ENCODE measurements around the gene MYOC.

DNA sequence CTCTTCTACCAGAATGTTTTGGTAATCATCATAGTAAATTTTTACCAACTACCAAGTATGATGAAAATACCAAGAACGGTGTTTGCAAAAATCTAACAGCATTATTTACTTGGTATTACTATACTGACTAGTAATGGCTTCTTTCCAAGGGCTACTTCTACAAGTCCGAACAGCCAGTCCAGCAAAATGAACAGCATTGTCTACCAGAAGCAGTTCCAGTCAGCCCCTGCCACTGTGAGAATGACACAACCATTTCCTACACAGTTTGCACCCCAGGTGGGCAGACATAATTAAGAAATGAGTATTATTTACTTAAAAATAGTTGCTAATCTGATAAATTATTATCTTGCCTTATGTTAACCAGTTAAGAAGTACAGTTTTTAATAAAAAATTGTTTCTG, 64.3 kb downstream of the MYOC start:
- TF ChIP-seq EZH2 (IDR thresholded peaks at IDR 0.05; ENCODE audit: borderline replicate concordance, low read depth, low read length, severe bottlenecking) (no peak), POLR2A (IDR thresholded peaks at IDR 0.05; ENCODE audit: low read depth, low read length) (no peak), POLR2AphosphoS5 (IDR thresholded peaks at IDR 0.05; ENCODE audit: insufficient read depth, low read depth, low read length) (no peak)
